Measurements from ENCODE around the gene QRFP.

- TF ChIP-seq POLR2A (IDR thresholded peaks at IDR 0.05) (no peak), CTCF (IDR thresholded peaks at IDR 0.05 in 4 of 5, conservative IDR thresholded peaks at IDR 0.05 in 1 of 5) (no peak)
Observed at GRCh38 chr9:130898552-130898852, 1.9 kb upstream of the QRFP start.

Data from gastrocnemius medialis (tissue), 4 donors.